Body of pancreas (tissue), 4 donors: ENCODE results near the gene TTC28. TPM values are rescaled to one million over a fixed set of nuclear protein-coding genes. Genes with fewer than 3 reads are reported as not detected.

Experiments used
- ATAC-seq: fragments of 150-250 bp; one replicate; pipeline ENCODE4 v1.9.1; 2016
- DNase-seq, 4 donors: peaks; one replicate each; pipeline ENCODE4 v3.0.0-alpha.2; 2019
- H3K27ac ChIP-seq, 4 donors: fragments of 200-600 bp; sonication (generic); 1 replicate in 3 of 4; 2 replicates in 1 of 4; pipeline versions ENCODE4 v1.5.1 to v1.6.1; 2016 to 2019; ENCODE audit warnings: mild to moderate bottlenecking in 1 of 4, mixed read lengths in 1 of 4, moderate library complexity in 1 of 4
- H3K27me3 ChIP-seq, 2 donors: fragments of 200-600 bp; sonication (generic); one replicate each; pipeline ENCODE4 v1.6.0; 2016; ENCODE audit warnings: mild to moderate bottlenecking in 1 of 2
- H3K36me3 ChIP-seq, 2 donors: fragments of 200-600 bp; sonication (generic); replicated peaks in 1 of 2; 2 replicates each; pipeline ENCODE4 v1.5.1; 2016; ENCODE audit warnings: low read depth in 2 of 2; ENCODE audit not compliant: insufficient read depth in 1 of 2
- H3K4me1 ChIP-seq: fragments of 200-600 bp; sonication (generic); one replicate; pipeline ENCODE4 v1.6.0; 2016
- H3K4me3 ChIP-seq, 2 donors: fragments of 200-600 bp; sonication (generic); 1 replicate in 1 of 2; 2 replicates in 1 of 2; pipeline ENCODE4 v1.5.1; 2016 to 2019
- H3K9me3 ChIP-seq, 3 donors: fragments of 200-600 bp; sonication (generic); 1 replicate in 2 of 3; 2 replicates in 1 of 3; pipeline ENCODE4 v1.5.1; 2016
- POLR2A ChIP-seq, 3 donors: fragments of 450-650 bp; IDR thresholded peaks; one replicate each; pipeline ENCODE4 v1.6.1; 2016; ENCODE audit warnings: antibody characterized with exemption in 3 of 3, mild to moderate bottlenecking in 2 of 3
- WGBS, 2 donors: methylation state at CpG; one replicate each; pipeline ENCODE4 v1.1.5; 2017; 5-methylcytosine and 5-hydroxymethylcytosine counted together
- intact Hi-C: fragments of 100-400 bp; cut with DNase I; formaldehyde crosslinking; loops from one replicate; pipeline ENCODE4 v1.15.1; 2023
- total RNA-seq, 2 donors: library from RNA; depleted of rRNA; stranded (reverse); fragments of >200 nt; gene quantifications; one replicate each; pipeline ENCODE4 v1.1.0, GENCODE V29; 2016
- TF ChIP-seq, protein P1 (sequence below), 7 experiments: fragments of 450-650 bp in 4 of 7; fragments of 200-600 bp in 3 of 7; sonication (generic) in 3 of 7; IDR thresholded peaks; one replicate each; pipeline ENCODE4 v1.5.1; 2016 to 2019; ENCODE audit warnings: antibody characterized with exemption in 7 of 7

The TTC28 gene
- total RNA-seq, 2 donors from 2014 or later: 21.0 to 87.3 TPM

DNA sequence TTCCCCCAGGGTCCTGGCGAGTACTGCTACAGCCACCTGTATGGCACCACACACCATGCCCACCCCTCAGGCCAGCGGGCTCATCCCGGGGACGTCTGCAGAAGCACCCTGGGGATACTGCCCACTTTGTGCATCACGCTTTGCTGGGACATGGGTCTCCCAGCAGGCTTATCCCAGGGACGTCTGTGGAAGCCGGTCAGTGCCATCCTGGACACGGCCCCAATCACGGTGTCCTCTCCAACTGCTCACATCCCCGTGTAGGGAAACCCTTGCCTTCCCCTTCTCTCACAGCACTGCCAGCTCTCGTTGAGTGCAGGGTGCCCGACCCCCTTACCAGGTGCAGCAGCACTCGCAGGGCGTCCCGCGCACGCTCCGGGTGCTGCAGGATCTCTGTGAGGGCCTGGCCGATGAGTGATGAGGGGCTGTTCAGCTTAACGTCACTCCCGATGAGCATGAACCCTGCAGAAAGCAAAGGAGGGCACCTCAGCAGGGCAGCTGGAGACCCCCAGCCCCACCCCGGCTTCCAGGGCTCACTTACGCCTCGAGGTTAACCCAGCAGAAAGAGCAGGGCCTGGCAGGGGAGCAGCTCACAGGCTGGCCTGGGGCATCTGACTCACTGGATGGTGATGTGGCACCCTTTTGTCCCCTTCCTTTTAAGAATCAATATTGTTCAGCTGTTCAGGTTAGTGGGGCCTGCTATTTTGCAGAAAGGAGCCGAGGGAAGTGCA is 683.7 kb downstream of the TTC28 start:
- DNase-seq (peak in 1 of 4 donors; percentile 9), ATAC-seq (no peak)
- Histone ChIP-seq H3K36me3 (peaks cover 0 to 4% of the 10 kb centered on the region in 2 donors), H3K9me3 (no peaks in the 10 kb centered on the region), H3K27ac (no peak overlapping the region), H3K4me3 (no peak overlapping the region), H3K27me3 (no peaks in the 10 kb centered on the region), H3K4me1 (no peaks in the 10 kb centered on the region)
- no peak for TF ChIP-seq POLR2A (IDR thresholded peaks at IDR 0.05)
- TF ChIP-seq, protein P1, sequence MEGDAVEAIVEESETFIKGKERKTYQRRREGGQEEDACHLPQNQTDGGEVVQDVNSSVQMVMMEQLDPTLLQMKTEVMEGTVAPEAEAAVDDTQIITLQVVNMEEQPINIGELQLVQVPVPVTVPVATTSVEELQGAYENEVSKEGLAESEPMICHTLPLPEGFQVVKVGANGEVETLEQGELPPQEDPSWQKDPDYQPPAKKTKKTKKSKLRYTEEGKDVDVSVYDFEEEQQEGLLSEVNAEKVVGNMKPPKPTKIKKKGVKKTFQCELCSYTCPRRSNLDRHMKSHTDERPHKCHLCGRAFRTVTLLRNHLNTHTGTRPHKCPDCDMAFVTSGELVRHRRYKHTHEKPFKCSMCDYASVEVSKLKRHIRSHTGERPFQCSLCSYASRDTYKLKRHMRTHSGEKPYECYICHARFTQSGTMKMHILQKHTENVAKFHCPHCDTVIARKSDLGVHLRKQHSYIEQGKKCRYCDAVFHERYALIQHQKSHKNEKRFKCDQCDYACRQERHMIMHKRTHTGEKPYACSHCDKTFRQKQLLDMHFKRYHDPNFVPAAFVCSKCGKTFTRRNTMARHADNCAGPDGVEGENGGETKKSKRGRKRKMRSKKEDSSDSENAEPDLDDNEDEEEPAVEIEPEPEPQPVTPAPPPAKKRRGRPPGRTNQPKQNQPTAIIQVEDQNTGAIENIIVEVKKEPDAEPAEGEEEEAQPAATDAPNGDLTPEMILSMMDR (IDR thresholded peaks at IDR 0.05): no peak
- 91 to 92% methylated on average over 5 to 25 of the region's 25 CpGs for WGBS, 2 donors
- intact Hi-C loops: no loop called here

DNA sequence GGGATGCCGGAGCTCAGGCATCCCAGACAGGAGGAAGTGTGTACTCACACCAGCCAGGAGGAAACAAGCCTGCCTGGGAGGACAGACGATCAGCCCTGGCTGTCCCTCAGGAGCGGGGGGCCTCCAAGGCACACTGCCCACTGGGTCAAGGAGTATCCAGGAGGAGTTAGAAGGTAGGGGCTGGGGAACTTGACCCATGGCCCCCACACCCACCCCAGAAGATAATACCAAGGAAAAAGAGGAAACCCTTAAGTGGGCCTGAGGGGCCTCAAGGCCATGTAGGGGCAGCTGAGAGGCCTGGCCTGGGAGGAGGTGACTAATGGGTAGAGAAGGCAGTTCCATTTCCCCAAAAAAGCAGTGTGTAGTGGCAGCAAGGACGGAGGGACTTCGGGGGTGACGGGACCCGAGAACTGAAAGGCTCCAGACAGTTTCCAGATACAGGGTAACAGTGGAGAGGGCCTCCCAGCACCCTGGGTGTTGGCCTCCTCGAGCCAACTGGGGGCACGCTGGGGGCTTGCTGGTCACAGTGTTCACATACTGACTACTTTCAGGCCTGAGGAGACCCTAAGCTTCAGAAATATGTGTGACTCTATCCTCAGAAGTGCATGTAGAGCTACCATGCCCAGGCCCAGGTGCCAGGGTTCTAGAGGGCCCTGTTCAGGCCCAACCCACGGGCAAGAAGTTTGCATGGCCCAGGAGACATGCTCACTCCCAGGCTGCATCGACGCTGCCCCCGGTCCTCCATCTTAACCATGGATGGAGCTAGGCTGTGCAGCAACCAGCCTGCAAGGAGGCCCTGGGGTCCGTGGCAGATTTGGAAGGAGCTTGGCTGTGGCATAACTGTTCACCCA is 684.9 kb downstream of the TTC28 start:
- WGBS, 2 donors: 88 to 91% methylated on average over 9 to 10 of the region's 14 CpGs
- Histone ChIP-seq H3K36me3 (peaks cover 0 to 4% of the 10 kb centered on the region in 2 donors), H3K4me1 (no peaks in the 10 kb centered on the region), H3K27me3 (no peaks in the 10 kb centered on the region), H3K4me3 (no peak overlapping the region), H3K27ac (no peak overlapping the region), H3K9me3 (no peaks in the 10 kb centered on the region)
- DNase-seq (peak in 2 of 4 donors; percentile 4 to 6), ATAC-seq (no peak)
- TF ChIP-seq, protein P1 (IDR thresholded peaks at IDR 0.05): no peak
- no peak for TF ChIP-seq POLR2A (IDR thresholded peaks at IDR 0.05)
- intact Hi-C loops: no loop called here

DNA sequence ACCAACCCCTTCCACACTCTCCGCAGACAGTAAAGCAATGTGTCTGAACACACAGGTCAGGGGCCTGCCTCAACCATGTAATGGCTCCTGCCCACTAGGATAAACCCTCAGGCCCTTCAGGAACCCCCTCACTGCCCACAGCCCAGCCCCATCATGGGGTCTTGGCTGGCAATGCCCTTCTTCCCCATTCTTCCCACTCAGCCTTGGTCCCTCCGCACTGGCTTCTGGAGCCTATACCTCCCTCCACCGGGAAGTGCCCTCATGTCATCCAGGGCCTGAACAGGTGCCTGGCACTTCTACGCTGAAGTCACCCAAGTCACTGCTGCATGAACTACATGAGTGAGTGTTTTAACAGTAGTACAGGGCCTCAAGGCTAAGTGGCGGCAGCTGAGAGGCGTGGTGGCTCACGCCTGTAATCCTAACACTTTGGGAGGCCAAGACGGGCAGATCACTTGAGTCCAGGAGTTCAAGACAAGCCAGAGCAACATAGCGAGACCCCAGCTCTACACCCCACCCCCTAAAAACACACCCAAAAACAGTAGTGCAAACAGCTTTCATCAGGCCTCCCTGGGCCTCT is 685.8 kb downstream of the TTC28 start:
- H3K4me1 ChIP-seq: no peaks in the 10 kb centered on the region
- H3K36me3 ChIP-seq: peaks cover 0 to 4% of the 10 kb centered on the region in 2 donors
- no peak for TF ChIP-seq POLR2A (IDR thresholded peaks at IDR 0.05)
- TF ChIP-seq, protein P1 (IDR thresholded peaks at IDR 0.05): no peak
- ATAC-seq: no peak
- intact Hi-C loops: no loop called here
- DNase-seq: peak in 2 of 4 donors; percentile 2 to 5
- whole genome bisulfite sequencing, 2 donors: 91 to 92% methylated on average over 9 of the region's 9 CpGs
- no peaks in the 10 kb centered on the region for H3K9me3 ChIP-seq
- no peak overlapping the region for H3K27ac ChIP-seq
- no peaks in the 10 kb centered on the region for H3K27me3 ChIP-seq
- no peak overlapping the region for H3K4me3 ChIP-seq

DNA sequence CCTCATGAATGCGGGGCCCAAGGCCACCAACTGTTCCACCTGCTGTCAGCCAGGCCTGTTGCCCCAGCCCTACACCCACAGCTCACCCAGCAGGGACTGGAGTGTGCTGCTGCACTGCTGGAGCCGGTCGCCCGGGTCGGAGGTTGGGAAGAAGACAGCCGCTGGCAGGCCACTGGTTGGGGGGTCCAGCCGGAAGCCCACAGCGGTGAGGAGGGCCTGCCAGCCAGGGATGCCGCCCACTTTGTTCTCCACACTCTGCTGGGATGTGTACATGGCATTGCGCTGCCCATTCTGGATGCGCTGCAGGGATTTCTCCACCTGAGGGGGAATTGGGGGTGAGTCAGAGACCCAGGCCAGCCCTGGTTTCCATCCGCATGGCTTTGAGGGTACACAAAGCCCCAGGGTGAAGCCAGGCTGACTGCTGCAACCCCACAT is 686.4 kb downstream of the TTC28 start:
- peaks cover 0 to 4% of the 10 kb centered on the region in 2 donors for H3K36me3 ChIP-seq
- TF ChIP-seq, protein P1 (IDR thresholded peaks at IDR 0.05): no peak
- TF ChIP-seq POLR2A (IDR thresholded peaks at IDR 0.05): no peak
- H3K4me3 ChIP-seq: no peak overlapping the region
- H3K27ac ChIP-seq: no peak overlapping the region
- ATAC-seq (no peak), DNase-seq (peak in 1 of 4 donors; percentile 2)
- intact Hi-C loops: no loop called here
- H3K27me3 ChIP-seq: no peaks in the 10 kb centered on the region
- no peaks in the 10 kb centered on the region for H3K4me1 ChIP-seq
- 89 to 95% methylated on average over 3 to 12 of the region's 12 CpGs for WGBS, 2 donors
- no peaks in the 10 kb centered on the region for H3K9me3 ChIP-seq
